Stimulated activated CD8-positive, alpha-beta memory T cell treated with anti-CD3 and anti-CD28 coated beads, Interleukin-7, amount 100 ng/mL, for 4 hours (primary cell): Measurements from ENCODE around the gene SLC25A15.
"Not testable (repeated sequence)": the region's sequence is repeated elsewhere in the genome, so short reads cannot be mapped to it uniquely, and the experiment has no call there.

Source experiments
- DNase-seq, 2 donors: peaks; one replicate each; pipeline ENCODE4 v3.0.0-alpha.2; 2020; ENCODE audit warnings: low read depth in 2 of 2

The SLC25A15 gene

DNA sequence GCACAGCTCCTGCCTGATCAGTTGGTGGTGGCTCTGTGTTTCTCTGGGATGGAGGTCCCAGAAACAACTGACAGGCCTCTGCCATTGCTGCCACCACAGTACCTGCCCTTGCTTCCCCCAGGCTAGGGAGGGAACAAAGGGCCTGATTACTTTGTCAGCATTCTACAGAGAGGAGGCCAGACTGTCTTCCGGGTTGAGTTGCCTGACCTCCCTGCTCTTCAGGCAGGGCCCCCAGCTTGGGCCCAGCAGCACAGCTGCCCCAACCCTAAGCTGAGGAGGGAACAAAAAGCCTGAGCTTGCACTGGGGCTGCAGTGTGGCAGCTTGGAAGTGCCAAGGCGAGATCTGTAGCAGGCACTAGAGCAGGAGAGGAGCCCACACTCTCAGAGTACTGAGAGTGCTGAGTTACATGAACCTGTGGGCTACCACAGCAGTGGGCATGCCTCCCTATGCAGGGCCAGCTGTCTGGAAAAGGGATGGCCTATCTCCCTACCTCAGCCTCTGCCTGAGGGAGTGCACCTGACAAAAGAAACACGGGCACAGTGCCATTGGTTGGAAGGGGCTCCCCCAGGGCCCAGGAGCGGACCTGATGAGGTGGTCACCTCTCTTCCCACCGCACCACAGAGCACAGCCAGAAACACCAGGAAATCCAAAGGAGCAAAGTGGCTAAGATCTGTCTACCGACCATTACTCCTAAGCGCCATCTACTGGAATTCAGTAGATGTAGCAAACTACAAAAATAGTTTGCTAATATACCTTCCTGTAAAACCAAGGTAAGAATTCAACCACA lies 24.4 kb downstream of the SLC25A15 start:
- DNase-seq: no peak

DNA sequence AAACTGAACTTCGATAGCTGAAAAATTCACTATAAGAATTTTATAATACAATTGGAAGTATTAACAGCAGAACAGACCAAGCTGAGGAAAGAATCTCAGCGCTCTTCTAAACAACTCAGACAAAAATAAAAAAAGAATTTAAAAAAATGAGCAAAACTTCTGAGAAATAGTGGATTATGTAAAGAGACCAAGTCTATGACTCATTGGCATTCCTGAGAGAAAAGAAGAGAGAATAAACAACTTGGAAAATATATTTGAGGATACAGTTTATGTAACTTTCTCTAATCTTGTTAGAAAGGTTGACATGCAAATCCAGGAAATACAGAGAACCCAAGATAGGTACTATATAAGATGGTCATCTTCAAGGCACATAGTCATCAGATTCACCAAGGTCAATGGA lies 25.4 kb downstream of the SLC25A15 start:
- DNase-seq: no peak

DNA sequence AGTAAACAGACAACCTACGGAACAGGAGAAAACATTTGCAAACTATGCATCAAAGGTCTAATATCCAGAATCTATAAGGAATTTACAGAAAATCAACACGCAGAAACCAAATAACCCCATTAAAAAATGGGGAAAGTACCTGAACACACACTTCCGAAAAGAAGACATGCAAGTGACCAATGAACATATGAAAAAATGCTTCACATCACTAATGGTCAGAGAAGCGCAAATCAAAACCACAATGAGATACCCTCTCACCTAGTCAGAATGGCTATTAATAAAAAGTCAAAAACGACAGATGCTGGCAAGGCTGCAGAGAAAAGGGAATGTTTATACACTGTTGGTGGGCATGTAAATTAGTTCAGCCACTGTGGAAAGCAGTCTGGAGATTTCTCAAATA lies 29.5 kb downstream of the SLC25A15 start:
- DNase-seq: no peak

DNA sequence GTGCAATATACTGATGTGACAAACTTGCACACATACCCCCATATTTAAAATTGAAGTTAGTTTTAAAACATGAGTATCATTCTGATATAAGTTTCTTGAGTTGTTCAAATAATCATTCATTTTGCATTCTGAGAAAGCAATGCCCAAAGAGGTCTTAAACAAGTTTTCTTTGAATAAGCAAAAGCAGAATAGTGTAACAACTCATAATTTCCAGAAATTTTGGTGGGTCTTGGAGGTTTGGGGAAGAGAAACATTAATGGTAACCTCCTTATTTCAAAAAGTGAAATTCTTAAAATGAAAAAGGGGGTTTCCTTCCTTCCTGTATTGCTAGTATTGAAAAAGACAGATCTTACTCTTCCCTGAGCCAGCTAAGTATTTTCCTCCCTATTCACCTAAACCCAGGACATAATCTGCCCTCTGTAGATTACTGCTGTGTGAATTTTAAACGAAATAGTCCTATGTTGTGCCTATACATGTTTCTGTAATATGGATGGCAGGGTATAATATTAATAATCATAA lies 30.4 kb downstream of the SLC25A15 start:
- DNase-seq: no peak

DNA sequence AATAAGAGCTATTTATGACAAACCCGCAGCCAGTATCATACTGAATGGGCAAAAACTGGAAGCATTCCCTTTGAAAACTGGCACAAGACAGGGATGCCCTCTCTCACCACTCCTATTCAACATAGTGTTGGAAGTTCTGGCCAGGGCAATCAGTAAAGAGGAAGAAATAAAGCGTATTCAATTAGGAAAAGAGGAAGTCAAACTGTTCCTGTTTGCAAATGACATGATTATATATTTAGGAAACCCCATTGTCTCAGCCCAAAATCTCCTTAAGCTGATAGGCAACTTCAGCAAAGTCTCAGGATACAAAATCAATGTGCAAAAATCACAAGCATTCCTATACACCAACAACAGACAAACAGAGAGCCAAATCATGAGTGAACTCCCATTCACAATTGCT lies 50.3 kb downstream of the SLC25A15 start:
- not testable (repeated sequence) for DNase-seq

DNA sequence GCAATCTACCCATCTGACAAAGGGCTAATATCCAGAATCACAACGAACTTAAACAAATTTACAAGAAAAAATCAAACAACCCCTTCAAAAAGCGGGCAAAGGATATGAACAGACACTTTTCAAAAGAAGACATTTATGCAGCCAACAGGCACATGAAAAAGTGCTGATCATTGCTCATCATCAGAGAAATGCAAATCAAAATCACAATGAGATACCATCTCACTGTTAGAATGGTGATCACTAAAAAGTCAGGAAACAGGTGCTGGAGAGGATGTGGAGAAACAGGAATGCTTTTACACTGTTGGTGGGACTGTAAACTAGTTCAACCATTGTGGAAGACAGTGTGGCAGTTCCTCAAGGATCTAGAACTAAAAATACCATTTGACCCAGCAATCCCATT lies 51.5 kb downstream of the SLC25A15 start:
- not testable (repeated sequence) for DNase-seq
